DMS53 treated with DMSO at 0.1 percent for 48 hours (cell line): ENCODE data around the gene VPS26B.
"Not testable (repeated sequence)": the region's sequence is repeated elsewhere in the genome, so short reads cannot be mapped to it uniquely, and the experiment has no call there.

Source experiments
- DNase-seq: peaks from one replicate; lab custom pipeline; 2025; ENCODE audit not compliant: unreplicated experiment; lab: John Stamatoyannopoulos, UW

Gene VPS26B

DNA sequence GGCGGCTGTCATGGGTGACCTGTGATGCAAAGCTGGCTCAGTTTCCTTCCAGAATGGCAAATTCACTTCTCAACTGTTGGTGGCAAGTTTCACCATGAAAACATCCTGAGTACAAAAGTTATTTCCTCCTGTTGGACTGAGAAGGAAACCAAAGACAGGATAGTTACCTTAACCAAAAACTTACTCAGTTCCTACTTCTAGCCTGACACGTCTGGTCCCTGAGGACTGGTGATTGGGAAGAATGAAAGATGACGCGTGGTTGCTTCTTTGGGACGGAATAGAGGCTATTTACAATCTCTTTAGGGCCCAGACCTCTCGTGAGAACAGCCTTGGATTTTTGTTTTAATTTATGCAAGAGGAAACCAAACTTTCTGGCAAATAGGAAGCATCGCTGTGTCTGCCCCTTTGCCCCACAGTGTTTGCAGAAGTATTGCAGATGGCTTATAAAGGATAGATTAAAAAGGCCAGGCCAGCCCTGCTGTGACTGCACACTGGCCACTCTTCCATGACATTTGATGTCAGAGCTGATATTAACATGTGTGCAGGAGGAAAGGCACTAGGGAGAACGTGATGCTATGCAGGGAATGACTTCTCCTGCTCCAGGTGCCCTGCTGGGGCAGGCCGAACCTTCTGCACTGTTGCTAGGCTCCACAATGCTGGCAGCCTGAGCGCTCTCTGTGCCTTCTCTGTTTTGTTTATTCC lies 7.6 kb downstream of the VPS26B start:
- no peak for DNase-seq

DNA sequence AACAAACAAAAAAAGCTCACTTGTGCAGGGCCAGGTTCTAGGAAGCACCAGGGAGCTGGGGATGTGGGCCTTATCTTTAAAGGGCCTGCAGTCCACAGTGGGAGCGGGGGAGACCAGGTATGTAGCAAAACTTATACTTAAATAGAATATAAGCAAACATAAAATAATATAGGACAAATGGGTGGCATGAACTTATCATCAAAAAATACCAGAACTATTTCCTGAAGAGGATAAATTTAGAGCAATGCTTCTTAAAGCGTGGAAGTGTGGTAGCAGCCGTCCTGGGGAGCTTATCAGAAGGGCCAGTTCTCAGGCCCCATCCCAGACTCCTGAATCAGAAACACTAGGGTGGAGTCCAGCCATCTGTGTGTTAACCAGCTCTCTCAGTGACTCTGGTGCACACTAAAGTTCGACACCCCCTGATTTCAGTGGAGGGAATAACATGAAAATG lies 9.3 kb downstream of the VPS26B start:
- DNase-seq = no peak

GRCh38 chr11:134235399-134235798 lies 10.9 kb downstream of the VPS26B start:
- no peak for DNase-seq

GRCh38 chr11:134236834-134237556 lies 12.5 kb downstream of the VPS26B start:
- DNase-seq = no peak

DNA sequence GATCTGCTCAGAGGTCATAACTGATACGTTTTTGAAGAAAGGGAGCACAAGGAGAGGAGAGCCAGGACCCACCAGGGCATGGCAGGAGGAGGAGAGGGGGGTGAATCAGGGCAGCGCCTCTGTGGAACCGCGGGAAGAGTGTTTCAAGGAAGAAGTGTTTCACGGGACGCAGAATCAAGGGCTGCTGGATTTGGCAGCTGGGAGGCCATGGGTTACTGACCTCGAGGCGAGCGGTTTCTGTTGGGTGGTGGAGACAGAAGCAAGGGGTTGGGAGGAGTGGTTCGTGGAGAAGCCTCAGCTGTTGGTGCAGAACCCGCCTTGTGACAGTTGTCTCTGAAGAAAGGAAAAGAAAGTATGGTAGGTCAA lies 13.1 kb downstream of the VPS26B start:
- DNase-seq = no peak

- no peak for DNase-seq
Measured at GRCh38 chr11:134238956-134239355, 14.5 kb downstream of the VPS26B start.

DNA sequence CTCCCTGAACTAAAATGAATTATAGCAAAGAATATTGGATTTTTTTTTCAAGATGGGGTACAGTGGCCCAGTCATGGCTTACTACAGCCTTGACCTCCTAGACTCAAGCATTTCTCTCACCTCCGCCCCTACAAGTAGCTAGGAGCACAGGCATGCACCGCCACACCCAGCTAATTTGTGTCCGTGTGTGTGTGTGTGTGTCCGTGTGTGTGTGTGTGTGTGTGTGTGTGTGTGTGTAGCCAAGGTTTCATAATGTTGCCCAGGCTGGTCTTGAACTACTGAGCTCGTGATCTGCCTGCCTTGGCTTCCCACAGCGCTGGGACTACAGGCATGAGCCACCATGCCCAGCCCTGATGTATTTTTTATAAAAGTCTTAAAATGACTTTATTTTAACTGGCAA lies 16.1 kb downstream of the VPS26B start:
- no peak for DNase-seq

GRCh38 chr11:134242376-134242775 lies 17.9 kb downstream of the VPS26B start:
- no peak for DNase-seq

DNA sequence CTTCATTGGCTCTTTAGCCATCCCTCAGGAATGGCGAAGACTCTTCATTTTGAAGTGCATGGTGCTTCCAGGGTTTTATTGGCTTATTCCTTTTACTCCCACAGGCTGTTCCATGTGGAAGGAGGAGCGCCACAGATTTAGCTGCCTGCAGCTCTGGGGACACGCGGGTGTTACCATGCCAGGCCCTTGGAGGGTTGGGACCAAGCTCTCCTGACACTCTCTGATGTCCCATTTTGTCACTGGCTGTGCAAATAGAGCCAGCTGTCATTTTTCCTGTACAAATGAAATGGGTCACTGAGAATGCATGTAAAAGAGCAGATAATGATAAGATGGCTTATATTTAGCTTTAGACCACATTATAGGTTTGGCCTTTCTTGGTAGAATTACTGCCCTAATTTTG lies 19.4 kb downstream of the VPS26B start:
- DNase-seq = peak; percentile 62

GRCh38 chr11:134244593-134244992 lies 20.1 kb downstream of the VPS26B start:
- DNase-seq = peak; percentile 66

- no peak for DNase-seq
Measured at GRCh38 chr11:134245434-134245833, 21.0 kb downstream of the VPS26B start.

DNA sequence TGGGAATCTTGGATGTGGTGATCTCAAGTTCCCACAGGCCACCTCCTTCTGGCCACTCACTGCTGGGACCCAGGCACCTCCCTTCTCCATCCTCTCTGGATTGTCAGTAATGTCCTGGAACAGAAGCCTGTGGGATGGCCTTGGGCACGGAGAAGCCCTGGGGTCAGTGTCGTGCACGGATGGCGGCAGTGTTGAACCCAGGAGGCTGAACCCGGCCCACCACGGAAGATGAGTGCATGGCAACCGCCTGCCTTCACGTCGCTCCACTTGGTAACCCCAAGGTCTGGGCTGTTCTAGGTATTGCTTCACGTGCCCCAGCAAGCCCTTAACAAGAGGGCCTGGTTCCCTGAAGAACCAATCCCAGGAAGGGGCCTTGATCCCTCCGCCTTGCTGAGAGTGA lies 21.6 kb downstream of the VPS26B start:
- DNase-seq = no peak

- no peak for DNase-seq
Measured at GRCh38 chr11:134246678-134247077, 22.2 kb downstream of the VPS26B start.

DNA sequence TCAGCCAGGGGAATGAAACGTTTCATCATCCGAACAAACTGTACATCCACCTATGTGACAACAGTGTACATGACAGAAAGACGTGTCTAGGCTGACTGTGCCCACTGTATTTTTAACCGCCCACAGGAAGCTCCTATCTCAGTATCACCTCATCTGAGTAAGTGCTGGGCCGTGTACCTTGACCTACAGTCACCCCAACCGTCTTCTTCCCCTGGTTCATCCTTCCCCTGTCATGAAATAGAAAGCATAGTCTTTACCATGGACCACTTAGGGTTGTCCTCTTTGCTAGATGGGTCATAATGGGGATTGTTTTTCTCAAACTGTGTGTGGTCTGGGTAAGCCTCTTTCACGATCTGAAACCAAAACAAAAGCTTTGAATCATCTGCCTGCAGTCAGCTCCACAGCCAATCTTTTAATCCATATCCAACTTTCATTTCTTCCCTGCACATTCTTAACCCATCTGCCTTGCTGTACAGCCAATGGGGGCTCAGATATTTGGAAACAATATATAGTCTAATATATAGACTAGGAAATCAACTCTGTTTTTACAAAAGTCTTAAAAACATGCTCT lies 24.5 kb downstream of the VPS26B start:
- no peak for DNase-seq

- no peak for DNase-seq
Measured at GRCh38 chr11:134250246-134250645, 25.8 kb downstream of the VPS26B start.

- no peak for DNase-seq
Measured at GRCh38 chr11:134250675-134251074, 26.2 kb downstream of the VPS26B start.

DNA sequence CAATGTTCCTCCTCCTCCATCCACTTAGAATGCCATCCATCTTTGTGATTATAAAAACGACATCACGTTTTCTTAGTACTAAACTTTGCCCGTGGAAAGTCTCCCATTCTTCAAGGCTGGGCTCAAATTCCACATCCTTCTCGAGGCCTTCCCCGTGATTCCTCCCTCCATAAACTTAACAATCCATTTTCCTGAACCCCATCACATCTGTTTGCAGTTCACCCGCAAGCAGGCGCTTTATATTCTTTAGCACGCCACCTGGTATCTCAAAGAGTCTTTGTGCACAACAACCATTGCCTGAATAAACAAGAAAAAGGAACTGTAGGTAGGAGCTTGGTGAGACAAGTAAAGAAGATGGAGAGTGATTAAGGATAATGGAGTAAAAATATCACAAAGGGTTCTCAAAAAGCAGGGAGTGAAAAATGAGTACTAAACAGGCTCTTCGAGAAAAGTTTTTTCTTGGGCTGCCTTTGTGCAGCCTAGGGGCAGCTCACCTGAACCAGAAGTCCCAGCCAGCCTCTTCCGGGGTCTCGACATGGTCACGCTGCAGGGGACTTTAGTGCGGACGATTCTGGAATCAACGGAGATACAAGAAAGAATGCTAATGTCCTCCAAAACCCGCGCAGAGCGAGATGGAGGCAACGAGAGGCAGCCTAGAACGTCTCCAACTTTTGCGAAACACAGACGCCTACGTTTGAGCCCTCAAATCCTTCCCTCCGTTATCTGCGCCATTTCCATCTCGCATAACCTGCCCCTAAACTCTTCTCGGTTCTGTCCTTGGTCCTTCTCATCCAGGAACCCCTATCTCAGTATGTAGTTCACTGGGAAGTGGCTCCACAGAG lies 28.1 kb downstream of the VPS26B start:
- DNase-seq = no peak

DNA sequence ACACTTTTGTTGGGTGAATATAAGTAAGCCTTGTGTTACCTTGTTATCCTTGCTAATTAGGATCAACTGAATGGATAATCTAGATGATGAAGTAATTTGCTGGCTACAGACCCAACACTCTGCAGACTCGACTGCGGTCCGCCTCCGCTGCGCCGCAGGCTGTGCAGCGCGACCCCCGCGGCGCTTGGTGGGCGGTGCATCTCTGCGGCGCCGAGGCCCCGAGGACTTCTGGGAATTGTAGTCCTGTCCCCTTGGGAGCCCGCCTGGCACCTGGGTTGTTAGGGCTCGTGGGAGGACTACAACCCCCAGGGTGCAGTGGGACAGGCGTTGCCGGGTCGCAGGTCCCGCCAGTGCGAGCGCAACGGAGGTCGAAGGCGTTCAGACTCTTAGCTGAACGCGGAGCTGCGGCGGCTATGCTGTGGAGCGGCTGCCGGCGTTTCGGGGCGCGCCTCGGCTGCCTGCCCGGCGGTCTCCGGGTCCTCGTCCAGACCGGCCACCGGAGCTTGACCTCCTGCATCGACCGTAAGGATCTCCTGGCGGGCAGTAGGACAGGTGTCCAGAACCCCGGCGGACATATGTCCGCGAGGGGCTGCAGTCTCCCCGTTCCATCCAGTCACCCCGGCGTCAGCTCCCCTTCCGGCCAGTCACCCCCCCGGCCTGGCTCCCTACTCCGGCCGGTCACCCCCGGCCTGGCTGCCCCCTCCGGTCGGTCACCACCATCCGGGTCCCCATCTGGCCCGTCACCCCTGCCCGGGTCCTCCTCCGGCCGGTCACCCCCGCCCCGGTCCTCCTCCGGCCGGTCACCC lies 28.9 kb downstream of the VPS26B start, which contains the start of the genes ACAD8 and THYN1:
Gene ACAD8, plus strand, starts transcription at position 381 of the 806 bp plus-strand sequence. Its CDS starts 33 bp downstream, at position 414.
Gene THYN1, minus strand, starts transcription at position 165 of the 806 bp plus-strand sequence. CDS start 470 bp downstream, outside the sequence.
- DNase-seq = peak; percentile 93

DNA sequence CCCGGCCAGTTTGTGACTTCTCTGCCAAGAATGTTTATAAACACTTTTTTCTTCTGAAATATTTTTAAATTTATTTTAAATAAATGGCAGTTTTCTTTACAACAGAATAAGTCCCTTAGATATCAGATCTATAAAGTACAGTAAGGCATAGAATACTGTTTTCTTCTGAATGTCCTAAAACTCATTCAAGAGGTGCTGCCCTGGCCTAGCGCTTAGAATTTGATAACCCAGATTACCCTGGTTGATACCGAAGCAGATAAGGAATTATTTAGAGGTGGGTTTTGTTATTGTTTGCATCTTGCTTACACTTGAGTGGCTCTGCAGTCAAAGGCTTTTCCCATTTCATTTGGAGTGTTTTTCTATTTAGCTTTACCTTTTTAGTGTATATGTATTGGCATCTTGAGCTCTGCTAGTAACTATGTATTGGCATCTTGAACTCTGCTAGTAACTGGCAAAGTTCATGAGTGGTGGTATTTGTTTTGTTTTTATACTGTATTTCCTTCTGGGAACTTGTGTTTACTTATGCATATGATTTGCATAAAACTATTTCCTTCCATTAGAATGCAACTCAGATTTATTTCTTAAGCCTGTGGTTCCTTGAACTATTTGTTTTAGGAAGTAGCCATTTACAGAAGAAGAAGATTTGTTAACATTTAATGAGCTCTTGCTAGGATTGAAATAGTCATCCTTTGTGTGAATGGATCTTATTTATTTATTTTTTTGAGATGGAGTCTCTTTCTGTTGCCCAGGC lies 30.1 kb downstream of the VPS26B start:
- no peak for DNase-seq

DNA sequence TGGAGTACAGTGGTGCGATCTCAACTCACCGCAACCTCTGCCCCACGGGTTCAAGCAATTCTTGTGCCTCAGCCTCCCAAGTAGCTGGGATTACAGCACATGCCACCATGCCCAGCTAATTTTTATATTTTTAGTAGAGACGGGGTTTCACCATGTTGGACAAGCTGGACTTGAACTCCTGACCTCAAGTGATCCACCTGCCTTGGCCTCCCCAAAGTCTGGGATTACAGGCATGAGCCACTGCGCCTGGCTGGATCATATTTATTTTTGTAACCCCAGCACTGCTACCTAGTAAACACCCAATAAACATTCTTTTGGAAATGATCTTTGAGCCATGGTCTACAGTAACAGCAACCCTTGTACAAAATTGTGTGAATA lies 30.7 kb downstream of the VPS26B start:
- DNase-seq = not testable (repeated sequence)
